ENCODE results near the gene SLC4A3.
A peak's percentile ranks its signal among the peaks of the same experiment; 100 is the strongest.

SLC4A3 gene

GRCh38 chr2:219658874-219659273, 31.4 kb downstream of the SLC4A3 start:
- H3K27me3 ChIP-seq (replicated peaks; ENCODE audit: control insufficient read depth, insufficient read depth, low read length) = no peaks in the 10 kb centered on the region
- peaks cover 9% of the 10 kb centered on the region for H3K9me3 ChIP-seq (ENCODE audit: control insufficient read depth, low read length)
- H3K4me3 ChIP-seq (ENCODE audit: low read length) = peak overlapping the region; percentile 50
- peaks cover 26% of the 10 kb centered on the region for H3K4me1 ChIP-seq (ENCODE audit: control insufficient read depth, insufficient read depth, low read length)
- H3K36me3 ChIP-seq (ENCODE audit: control insufficient read depth, insufficient read depth, low read length, severe bottlenecking) = no peaks in the 10 kb centered on the region
- no peak for DNase-seq (ENCODE audit: low read depth)
- H3K9ac ChIP-seq (ENCODE audit: low read length) = peak overlapping the region; percentile 43

- Histone ChIP-seq H3K9me3 (ENCODE audit: control insufficient read depth, low read length) (peaks cover 9% of the 10 kb centered on the region), H3K27me3 (replicated peaks; ENCODE audit: control insufficient read depth, insufficient read depth, low read length) (no peaks in the 10 kb centered on the region), H3K9ac (ENCODE audit: low read length) (no peak overlapping the region), H3K4me1 (ENCODE audit: control insufficient read depth, insufficient read depth, low read length) (peaks cover 26% of the 10 kb centered on the region), H3K36me3 (ENCODE audit: control insufficient read depth, insufficient read depth, low read length, severe bottlenecking) (no peaks in the 10 kb centered on the region), H3K4me3 (ENCODE audit: low read length) (no peak overlapping the region)
- no peak for DNase-seq (ENCODE audit: low read depth)
Observed at GRCh38 chr2:219661197-219661954, 33.9 kb downstream of the SLC4A3 start.

GRCh38 chr2:219661955-219662395, 34.5 kb downstream of the SLC4A3 start:
- no peak for DNase-seq (ENCODE audit: low read depth)

GRCh38 chr2:219662566-219662965, 35.1 kb downstream of the SLC4A3 start:
- DNase-seq (ENCODE audit: low read depth) = no peak
- Histone ChIP-seq H3K4me3 (ENCODE audit: low read length) (no peak overlapping the region), H3K36me3 (ENCODE audit: control insufficient read depth, insufficient read depth, low read length, severe bottlenecking) (no peaks in the 10 kb centered on the region), H3K4me1 (ENCODE audit: control insufficient read depth, insufficient read depth, low read length) (peaks cover 26% of the 10 kb centered on the region), H3K27me3 (replicated peaks; ENCODE audit: control insufficient read depth, insufficient read depth, low read length) (no peaks in the 10 kb centered on the region), H3K9ac (ENCODE audit: low read length) (no peak overlapping the region), H3K9me3 (ENCODE audit: control insufficient read depth, low read length) (peaks cover 9% of the 10 kb centered on the region)

More at GRCh38 chr2:219661955-219662395, 34.5 kb downstream of the SLC4A3 start:
- H3K27me3 ChIP-seq (replicated peaks; ENCODE audit: control insufficient read depth, insufficient read depth, low read length) = no peaks in the 10 kb centered on the region
- H3K9ac ChIP-seq (ENCODE audit: low read length) = no peak overlapping the region
- H3K36me3 ChIP-seq (ENCODE audit: control insufficient read depth, insufficient read depth, low read length, severe bottlenecking) = no peaks in the 10 kb centered on the region
- no peak overlapping the region for H3K4me3 ChIP-seq (ENCODE audit: low read length)
- peaks cover 26% of the 10 kb centered on the region for H3K4me1 ChIP-seq (ENCODE audit: control insufficient read depth, insufficient read depth, low read length)
- H3K9me3 ChIP-seq (ENCODE audit: control insufficient read depth, low read length) = peaks cover 9% of the 10 kb centered on the region

GRCh38 chr2:219663116-219663762, 35.8 kb downstream of the SLC4A3 start:
- Histone ChIP-seq H3K27me3 (replicated peaks; ENCODE audit: control insufficient read depth, insufficient read depth, low read length) (no peaks in the 10 kb centered on the region), H3K36me3 (ENCODE audit: control insufficient read depth, insufficient read depth, low read length, severe bottlenecking) (no peaks in the 10 kb centered on the region), H3K4me1 (ENCODE audit: control insufficient read depth, insufficient read depth, low read length) (peaks cover 20% of the 10 kb centered on the region), H3K9me3 (ENCODE audit: control insufficient read depth, low read length) (peaks cover 9% of the 10 kb centered on the region), H3K9ac (ENCODE audit: low read length) (no peak overlapping the region), H3K4me3 (ENCODE audit: low read length) (no peak overlapping the region)
- DNase-seq (ENCODE audit: low read depth) = no peak

GRCh38 chr2:219664041-219664440, 36.6 kb downstream of the SLC4A3 start:
- no peaks in the 10 kb centered on the region for H3K27me3 ChIP-seq (replicated peaks; ENCODE audit: control insufficient read depth, insufficient read depth, low read length)
- no peak for DNase-seq (ENCODE audit: low read depth)
- H3K4me3 ChIP-seq (ENCODE audit: low read length) = no peak overlapping the region
- no peak overlapping the region for H3K9ac ChIP-seq (ENCODE audit: low read length)
- peaks cover 9% of the 10 kb centered on the region for H3K9me3 ChIP-seq (ENCODE audit: control insufficient read depth, low read length)
- H3K36me3 ChIP-seq (ENCODE audit: control insufficient read depth, insufficient read depth, low read length, severe bottlenecking) = no peaks in the 10 kb centered on the region
- peaks cover 12% of the 10 kb centered on the region for H3K4me1 ChIP-seq (ENCODE audit: control insufficient read depth, insufficient read depth, low read length)

- H3K27me3 ChIP-seq (replicated peaks; ENCODE audit: control insufficient read depth, insufficient read depth, low read length) = no peaks in the 10 kb centered on the region
- no peak overlapping the region for H3K4me3 ChIP-seq (ENCODE audit: low read length)
- peak; percentile 24 for DNase-seq (ENCODE audit: low read depth)
- peaks cover 8% of the 10 kb centered on the region for H3K4me1 ChIP-seq (ENCODE audit: control insufficient read depth, insufficient read depth, low read length)
- H3K9ac ChIP-seq (ENCODE audit: low read length) = no peak overlapping the region
- peaks cover 9% of the 10 kb centered on the region for H3K9me3 ChIP-seq (ENCODE audit: control insufficient read depth, low read length)
- H3K36me3 ChIP-seq (ENCODE audit: control insufficient read depth, insufficient read depth, low read length, severe bottlenecking) = no peaks in the 10 kb centered on the region
Observed at GRCh38 chr2:219664944-219665343, 37.5 kb downstream of the SLC4A3 start.

GRCh38 chr2:219665926-219666325, 38.5 kb downstream of the SLC4A3 start:
- Histone ChIP-seq H3K4me1 (ENCODE audit: control insufficient read depth, insufficient read depth, low read length) (peaks cover 8% of the 10 kb centered on the region), H3K9ac (ENCODE audit: low read length) (no peak overlapping the region), H3K9me3 (ENCODE audit: control insufficient read depth, low read length) (peaks cover 6% of the 10 kb centered on the region), H3K27me3 (replicated peaks; ENCODE audit: control insufficient read depth, insufficient read depth, low read length) (peaks cover 1% of the 10 kb centered on the region), H3K36me3 (ENCODE audit: control insufficient read depth, insufficient read depth, low read length, severe bottlenecking) (no peaks in the 10 kb centered on the region), H3K4me3 (ENCODE audit: low read length) (no peak overlapping the region)
- DNase-seq (ENCODE audit: low read depth) = no peak

GRCh38 chr2:219668316-219668715, 40.9 kb downstream of the SLC4A3 start:
- H3K4me3 ChIP-seq (ENCODE audit: low read length) = no peak overlapping the region
- H3K9ac ChIP-seq (ENCODE audit: low read length) = no peak overlapping the region
- no peaks in the 10 kb centered on the region for H3K9me3 ChIP-seq (ENCODE audit: control insufficient read depth, low read length)
- H3K27me3 ChIP-seq (replicated peaks; ENCODE audit: control insufficient read depth, insufficient read depth, low read length) = peaks cover 5% of the 10 kb centered on the region
- H3K36me3 ChIP-seq (ENCODE audit: control insufficient read depth, insufficient read depth, low read length, severe bottlenecking) = no peaks in the 10 kb centered on the region
- DNase-seq (ENCODE audit: low read depth) = no peak
- H3K4me1 ChIP-seq (ENCODE audit: control insufficient read depth, insufficient read depth, low read length) = no peaks in the 10 kb centered on the region

- H3K4me3 ChIP-seq (ENCODE audit: low read length) = no peak overlapping the region
- H3K9me3 ChIP-seq (ENCODE audit: control insufficient read depth, low read length) = no peaks in the 10 kb centered on the region
- no peak overlapping the region for H3K9ac ChIP-seq (ENCODE audit: low read length)
- peaks cover 5% of the 10 kb centered on the region for H3K27me3 ChIP-seq (replicated peaks; ENCODE audit: control insufficient read depth, insufficient read depth, low read length)
- DNase-seq (ENCODE audit: low read depth) = no peak
- no peaks in the 10 kb centered on the region for H3K4me1 ChIP-seq (ENCODE audit: control insufficient read depth, insufficient read depth, low read length)
- H3K36me3 ChIP-seq (ENCODE audit: control insufficient read depth, insufficient read depth, low read length, severe bottlenecking) = no peaks in the 10 kb centered on the region
Observed at GRCh38 chr2:219670386-219670785, 43.0 kb downstream of the SLC4A3 start.

GRCh38 chr2:219671279-219671678, 43.8 kb downstream of the SLC4A3 start:
- Histone ChIP-seq H3K27me3 (replicated peaks; ENCODE audit: control insufficient read depth, insufficient read depth, low read length) (peaks cover 5% of the 10 kb centered on the region), H3K9me3 (ENCODE audit: control insufficient read depth, low read length) (no peaks in the 10 kb centered on the region), H3K4me3 (ENCODE audit: low read length) (no peak overlapping the region), H3K4me1 (ENCODE audit: control insufficient read depth, insufficient read depth, low read length) (no peaks in the 10 kb centered on the region), H3K9ac (ENCODE audit: low read length) (no peak overlapping the region), H3K36me3 (ENCODE audit: control insufficient read depth, insufficient read depth, low read length, severe bottlenecking) (no peaks in the 10 kb centered on the region)
- DNase-seq (ENCODE audit: low read depth) = no peak
